HepG2 (cell line): ENCODE data around the gene DOCK1.

Experiments
- ATF1 ChIP-seq: IDR thresholded peaks from 2 replicates; pipeline ENCODE4 v1.6.1; 2016; ENCODE audit warnings: mild to moderate bottlenecking, control low read depth
- EZH2 ChIP-seq: conservative IDR thresholded peaks from 2 replicates; pipeline ENCODE4 v1.6.1; 2012; ENCODE audit warnings: mild to moderate bottlenecking, low read depth, low read length, moderate library complexity
- MYC ChIP-seq: sonication (generic); formaldehyde crosslinking; IDR thresholded peaks from 2 replicates; pipeline ENCODE4 v1.9.0; 2021; ENCODE audit warnings: missing genetic modification reagents, borderline replicate concordance
- POLR2A ChIP-seq, 2 experiments: IDR thresholded peaks; 2 replicates each; pipeline ENCODE4 v1.6.1; 2011; ENCODE audit warnings: low read depth in 2 of 2, low read length in 2 of 2, mild to moderate bottlenecking in 1 of 2, moderate library complexity in 1 of 2; ENCODE audit not compliant: insufficient read depth in 1 of 2
- ZBTB34 ChIP-seq: sonication (generic); formaldehyde crosslinking; IDR thresholded peaks from 2 replicates; pipeline ENCODE4 v1.8.0; 2022; ENCODE audit warnings: mild to moderate bottlenecking, missing genetic modification reagents
- ZNF180 ChIP-seq: sonication (generic); formaldehyde crosslinking; IDR thresholded peaks from 2 replicates; pipeline ENCODE4 v1.4.0; 2020; ENCODE audit warnings: low read depth, missing genetic modification reagents, borderline replicate concordance
- ZNF639 ChIP-seq: conservative IDR thresholded peaks from 2 replicates; pipeline ENCODE4 v1.6.1; 2018; ENCODE audit warnings: missing genetic modification reagents
- TF ChIP-seq, protein P1 (sequence below): sonication (generic); formaldehyde crosslinking; IDR thresholded peaks from 2 replicates; pipeline ENCODE4 v1.5.0; 2020; ENCODE audit warnings: mild to moderate bottlenecking, missing genetic modification reagents, moderate library complexity
- TF ChIP-seq, protein P2 (sequence below): sonication (generic); formaldehyde crosslinking; IDR thresholded peaks from 2 replicates; pipeline ENCODE4 v1.4.0; 2020; ENCODE audit warnings: mild to moderate bottlenecking, missing genetic modification reagents

GRCh38 chr10:127374074-127374680, 468.9 kb downstream of the DOCK1 start:
- TF ChIP-seq ZNF639, result no peak
- TF ChIP-seq, protein P1, sequence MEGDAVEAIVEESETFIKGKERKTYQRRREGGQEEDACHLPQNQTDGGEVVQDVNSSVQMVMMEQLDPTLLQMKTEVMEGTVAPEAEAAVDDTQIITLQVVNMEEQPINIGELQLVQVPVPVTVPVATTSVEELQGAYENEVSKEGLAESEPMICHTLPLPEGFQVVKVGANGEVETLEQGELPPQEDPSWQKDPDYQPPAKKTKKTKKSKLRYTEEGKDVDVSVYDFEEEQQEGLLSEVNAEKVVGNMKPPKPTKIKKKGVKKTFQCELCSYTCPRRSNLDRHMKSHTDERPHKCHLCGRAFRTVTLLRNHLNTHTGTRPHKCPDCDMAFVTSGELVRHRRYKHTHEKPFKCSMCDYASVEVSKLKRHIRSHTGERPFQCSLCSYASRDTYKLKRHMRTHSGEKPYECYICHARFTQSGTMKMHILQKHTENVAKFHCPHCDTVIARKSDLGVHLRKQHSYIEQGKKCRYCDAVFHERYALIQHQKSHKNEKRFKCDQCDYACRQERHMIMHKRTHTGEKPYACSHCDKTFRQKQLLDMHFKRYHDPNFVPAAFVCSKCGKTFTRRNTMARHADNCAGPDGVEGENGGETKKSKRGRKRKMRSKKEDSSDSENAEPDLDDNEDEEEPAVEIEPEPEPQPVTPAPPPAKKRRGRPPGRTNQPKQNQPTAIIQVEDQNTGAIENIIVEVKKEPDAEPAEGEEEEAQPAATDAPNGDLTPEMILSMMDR (CRISPR knock-in tag), result no peak
- no peak for TF ChIP-seq EZH2
- no peak for TF ChIP-seq ZNF180
- TF ChIP-seq ZBTB34 (CRISPR knock-in tag), result no peak
- no peak for TF ChIP-seq ATF1
- TF ChIP-seq MYC (CRISPR knock-in tag), result no peak
- TF ChIP-seq POLR2A (IDR thresholded peaks at IDR 0.05; ENCODE audit: insufficient read depth in 1 of 2, low read depth in 2 of 2, low read length in 2 of 2), result no peak
- TF ChIP-seq, protein P2, sequence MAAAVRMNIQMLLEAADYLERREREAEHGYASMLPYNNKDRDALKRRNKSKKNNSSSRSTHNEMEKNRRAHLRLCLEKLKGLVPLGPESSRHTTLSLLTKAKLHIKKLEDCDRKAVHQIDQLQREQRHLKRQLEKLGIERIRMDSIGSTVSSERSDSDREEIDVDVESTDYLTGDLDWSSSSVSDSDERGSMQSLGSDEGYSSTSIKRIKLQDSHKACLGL, result no peak
